ENCODE data around the gene ZBTB11. TPM values are rescaled to one million over a fixed set of nuclear protein-coding genes. Genes with fewer than 3 reads are reported as not detected.

The ZBTB11 gene
- total RNA-seq, 3 donors from 2014 or later, result 23.4 to 38.2 (median 25.9) TPM

DNA sequence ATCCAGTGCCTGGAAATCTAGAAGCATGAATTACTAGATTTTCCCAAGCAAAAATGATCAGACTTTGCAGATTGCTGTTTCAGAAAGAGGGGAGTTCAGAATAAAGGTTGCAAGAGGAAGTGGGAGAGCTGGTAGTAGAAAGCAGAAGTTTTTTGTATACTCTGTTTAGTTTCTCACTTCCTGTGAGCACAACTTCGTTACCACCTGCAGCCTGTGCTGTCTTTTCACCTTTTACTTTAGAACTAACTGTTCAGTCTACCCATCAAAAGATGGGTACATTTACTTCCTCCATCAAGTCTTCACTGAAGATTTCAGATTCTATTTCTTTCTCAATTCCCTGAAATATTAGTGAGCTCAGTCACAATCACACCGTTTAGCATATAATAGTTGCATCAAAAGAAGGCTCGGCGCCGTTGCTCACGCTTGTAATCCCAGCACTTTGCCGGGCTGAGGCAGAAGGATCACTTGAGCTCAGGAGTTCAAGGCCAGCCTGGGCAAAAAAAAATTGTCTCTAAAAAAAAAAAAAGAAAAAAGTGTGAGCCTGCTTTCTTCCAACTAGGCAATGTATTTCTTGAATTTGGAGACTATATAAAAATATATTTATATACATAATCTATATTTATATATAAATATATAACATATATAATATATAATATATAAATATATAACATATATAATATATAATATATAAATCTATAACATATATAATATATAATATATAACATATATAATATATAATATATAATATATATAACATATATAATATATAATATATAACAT lies 45.7 kb upstream of the ZBTB11 start:
- TF ChIP-seq POLR2AphosphoS5 (IDR thresholded peaks at IDR 0.05), result no peak
- TF ChIP-seq, protein P1, sequence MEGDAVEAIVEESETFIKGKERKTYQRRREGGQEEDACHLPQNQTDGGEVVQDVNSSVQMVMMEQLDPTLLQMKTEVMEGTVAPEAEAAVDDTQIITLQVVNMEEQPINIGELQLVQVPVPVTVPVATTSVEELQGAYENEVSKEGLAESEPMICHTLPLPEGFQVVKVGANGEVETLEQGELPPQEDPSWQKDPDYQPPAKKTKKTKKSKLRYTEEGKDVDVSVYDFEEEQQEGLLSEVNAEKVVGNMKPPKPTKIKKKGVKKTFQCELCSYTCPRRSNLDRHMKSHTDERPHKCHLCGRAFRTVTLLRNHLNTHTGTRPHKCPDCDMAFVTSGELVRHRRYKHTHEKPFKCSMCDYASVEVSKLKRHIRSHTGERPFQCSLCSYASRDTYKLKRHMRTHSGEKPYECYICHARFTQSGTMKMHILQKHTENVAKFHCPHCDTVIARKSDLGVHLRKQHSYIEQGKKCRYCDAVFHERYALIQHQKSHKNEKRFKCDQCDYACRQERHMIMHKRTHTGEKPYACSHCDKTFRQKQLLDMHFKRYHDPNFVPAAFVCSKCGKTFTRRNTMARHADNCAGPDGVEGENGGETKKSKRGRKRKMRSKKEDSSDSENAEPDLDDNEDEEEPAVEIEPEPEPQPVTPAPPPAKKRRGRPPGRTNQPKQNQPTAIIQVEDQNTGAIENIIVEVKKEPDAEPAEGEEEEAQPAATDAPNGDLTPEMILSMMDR (IDR thresholded peaks at IDR 0.05), result no peak
- no peak for TF ChIP-seq POLR2A (IDR thresholded peaks at IDR 0.05)
- H3K4me1 ChIP-seq, result no peaks in the 10 kb centered on the region
- no peak overlapping the region for H3K27ac ChIP-seq
- no peaks in the 10 kb centered on the region for H3K9me3 ChIP-seq
- no peak for DNase-seq (ENCODE audit: low spot score in 2 of 2)
- no peak overlapping the region for H3K4me3 ChIP-seq
- H3K36me3 ChIP-seq, result no peaks in the 10 kb centered on the region
- H3K27me3 ChIP-seq, result no peaks in the 10 kb centered on the region
- intact Hi-C loops (cut with DNase I; ENCODE audit: low total_unique reads), result no loop called here

DNA sequence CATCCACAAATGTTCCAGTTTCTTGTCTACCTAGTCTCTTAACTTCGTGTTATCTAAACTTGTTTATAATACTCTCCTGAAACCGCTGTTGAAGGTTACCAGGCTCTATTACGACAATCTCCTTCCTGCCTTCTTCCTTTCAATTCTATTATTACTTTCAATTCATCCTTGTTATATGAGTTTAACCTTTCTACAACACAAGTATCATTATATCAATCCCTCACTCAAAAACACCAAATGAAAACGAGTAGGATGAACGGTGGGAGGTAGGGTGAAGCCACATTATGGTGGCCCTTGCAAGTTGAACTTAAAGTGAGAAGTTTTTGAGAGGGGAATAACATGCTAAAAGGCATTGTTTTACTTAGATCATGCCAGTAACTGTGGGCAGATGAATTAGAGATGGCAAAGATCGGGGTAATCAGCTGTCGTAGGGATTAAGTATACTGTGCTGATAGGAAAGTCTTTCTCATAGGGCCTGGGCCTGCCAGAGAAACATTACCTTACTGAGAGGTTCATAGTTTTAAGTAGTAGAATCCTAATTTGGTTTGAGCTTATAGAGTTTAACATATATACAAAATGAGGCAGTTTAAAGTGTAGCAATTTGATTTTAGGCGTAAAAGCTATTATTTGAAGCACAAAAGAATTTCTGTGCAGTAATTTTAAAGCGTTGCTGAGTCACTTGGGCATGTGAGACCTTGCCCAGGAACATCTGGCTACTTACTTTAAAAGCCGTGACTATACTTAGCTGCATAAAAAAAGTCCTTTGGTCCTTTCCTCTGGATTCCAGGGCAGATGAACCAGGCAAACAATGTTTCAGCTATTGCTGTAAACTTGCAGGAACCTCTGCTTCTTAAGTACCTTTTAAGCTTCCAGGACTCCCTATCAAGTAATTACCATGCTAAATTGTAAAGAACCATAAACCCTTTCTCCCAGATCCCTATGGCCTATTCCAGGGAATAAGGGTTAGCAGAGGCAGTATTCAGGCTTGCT lies 44.2 kb upstream of the ZBTB11 start:
- TF ChIP-seq, protein P1 (IDR thresholded peaks at IDR 0.05), result no peak
- TF ChIP-seq POLR2AphosphoS5 (IDR thresholded peaks at IDR 0.05) (no peak), POLR2A (IDR thresholded peaks at IDR 0.05) (no peak)
- no peak overlapping the region for H3K27ac ChIP-seq
- intact Hi-C loops (cut with DNase I; ENCODE audit: low total_unique reads), result no loop called here
- no peaks in the 10 kb centered on the region for H3K9me3 ChIP-seq
- no peak overlapping the region for H3K4me3 ChIP-seq
- H3K36me3 ChIP-seq, result no peaks in the 10 kb centered on the region
- no peaks in the 10 kb centered on the region for H3K4me1 ChIP-seq
- no peak for DNase-seq (ENCODE audit: low spot score in 2 of 2)
- no peaks in the 10 kb centered on the region for H3K27me3 ChIP-seq

DNA sequence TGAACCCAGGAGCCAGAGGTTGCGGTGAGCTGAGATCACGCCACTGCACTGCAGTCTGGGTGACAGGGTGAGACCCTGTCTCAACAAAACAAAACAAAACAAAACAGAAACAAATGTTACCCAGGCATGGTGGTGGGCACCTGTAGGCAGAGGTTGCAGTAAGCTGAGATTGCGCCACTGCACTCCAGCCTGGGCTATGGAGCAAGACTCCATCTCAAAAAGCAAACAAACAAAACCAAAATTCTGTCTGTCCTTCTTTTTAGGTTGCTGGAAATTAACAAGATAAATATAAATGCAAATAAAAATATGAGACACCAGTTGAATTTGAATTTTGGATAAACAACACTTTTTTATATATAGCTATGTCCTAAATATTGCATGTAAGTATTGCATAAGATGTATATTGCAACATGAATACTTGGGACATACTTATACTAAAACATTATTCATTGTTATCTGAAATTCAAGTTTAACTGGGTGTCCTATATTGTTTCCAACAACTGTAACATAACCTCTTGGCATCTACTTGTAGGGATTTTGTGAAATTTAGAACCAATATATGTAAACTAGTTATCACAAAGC lies 42.8 kb upstream of the ZBTB11 start:
- no peaks in the 10 kb centered on the region for H3K9me3 ChIP-seq
- TF ChIP-seq POLR2A (IDR thresholded peaks at IDR 0.05), result no peak
- TF ChIP-seq, protein P1 (IDR thresholded peaks at IDR 0.05), result no peak
- TF ChIP-seq POLR2AphosphoS5 (IDR thresholded peaks at IDR 0.05), result no peak

DNA sequence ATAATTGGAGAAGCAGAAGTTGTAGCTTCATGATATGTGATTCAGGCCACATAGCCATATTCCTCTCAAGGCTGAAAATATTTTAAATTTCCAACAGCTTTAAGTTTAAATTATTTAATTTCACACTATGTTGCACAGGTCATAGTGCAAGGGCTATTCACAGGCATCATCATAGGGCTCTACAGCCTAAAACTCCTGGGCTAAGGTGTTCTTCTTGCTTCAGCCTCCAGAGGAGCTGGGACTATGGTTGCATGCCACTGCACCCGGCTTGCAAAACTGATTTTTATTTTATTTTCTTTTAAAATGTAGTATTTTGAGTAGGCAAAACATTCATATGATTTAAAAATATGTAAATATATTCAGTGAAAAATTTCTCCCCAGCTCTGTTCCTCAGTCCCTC lies 41.5 kb upstream of the ZBTB11 start:
- no peaks in the 10 kb centered on the region for H3K9me3 ChIP-seq
- no peaks in the 10 kb centered on the region for H3K27me3 ChIP-seq
- H3K27ac ChIP-seq, result no peak overlapping the region
- TF ChIP-seq, protein P1 (IDR thresholded peaks at IDR 0.05), result no peak
- TF ChIP-seq POLR2AphosphoS5 (IDR thresholded peaks at IDR 0.05), result no peak
- no peak for TF ChIP-seq POLR2A (IDR thresholded peaks at IDR 0.05)
- no peaks in the 10 kb centered on the region for H3K4me1 ChIP-seq
- H3K36me3 ChIP-seq, result no peaks in the 10 kb centered on the region
- DNase-seq (ENCODE audit: low spot score in 2 of 2), result no peak
- intact Hi-C loops (cut with DNase I; ENCODE audit: low total_unique reads), result no loop called here
- no peak overlapping the region for H3K4me3 ChIP-seq

More for the DNA sequence above, 42.8 kb upstream of the ZBTB11 start:
- Histone ChIP-seq H3K27ac (no peak overlapping the region), H3K27me3 (no peaks in the 10 kb centered on the region), H3K4me3 (no peak overlapping the region), H3K4me1 (no peaks in the 10 kb centered on the region), H3K36me3 (no peaks in the 10 kb centered on the region)
- no peak for DNase-seq (ENCODE audit: low spot score in 2 of 2)
- intact Hi-C loops (cut with DNase I; ENCODE audit: low total_unique reads), result no loop called here
